ENCODE data around the gene NTN1.
"Not testable (repeated sequence)": the region's sequence is repeated elsewhere in the genome, so short reads cannot be mapped to it uniquely, and the experiment has no call there.

NTN1 gene

GRCh38 chr17:9125722-9126121, 104.4 kb downstream of the NTN1 start:
- DNase-seq: no peak

- DNase-seq: no peak
These were observed 106.0 kb downstream of the NTN1 start for GRCh38 chr17:9127340-9127739.

- DNase-seq: no peak
These were observed 110.1 kb downstream of the NTN1 start for GRCh38 chr17:9131371-9131770.

GRCh38 chr17:9132291-9132690, 111.0 kb downstream of the NTN1 start:
- DNase-seq: no peak

GRCh38 chr17:9132944-9133610, 111.8 kb downstream of the NTN1 start:
- DNase-seq: no peak

- no peak for DNase-seq
These were observed 116.9 kb downstream of the NTN1 start for GRCh38 chr17:9138161-9138717.

GRCh38 chr17:9139695-9140094, 118.4 kb downstream of the NTN1 start:
- no peak for DNase-seq

GRCh38 chr17:9140550-9141424, 119.5 kb downstream of the NTN1 start:
- DNase-seq: no peak

- DNase-seq: no peak
These were observed 120.1 kb downstream of the NTN1 start for GRCh38 chr17:9141425-9141753.

- DNase-seq: no peak
These were observed 121.6 kb downstream of the NTN1 start for GRCh38 chr17:9142772-9143494.

- no peak for DNase-seq
These were observed 123.4 kb downstream of the NTN1 start for GRCh38 chr17:9144502-9145249.

- no peak for DNase-seq
These were observed 124.8 kb downstream of the NTN1 start for GRCh38 chr17:9146064-9146463.

- DNase-seq: no peak
These were observed 127.7 kb downstream of the NTN1 start for GRCh38 chr17:9148905-9149525.

GRCh38 chr17:9150446-9151090, 129.3 kb downstream of the NTN1 start:
- no peak for DNase-seq

GRCh38 chr17:9151091-9151490, 129.8 kb downstream of the NTN1 start:
- DNase-seq: no peak

- not testable (repeated sequence) for DNase-seq
These were observed 130.4 kb downstream of the NTN1 start for GRCh38 chr17:9151740-9152139.

- no peak for DNase-seq
These were observed 137.5 kb downstream of the NTN1 start for GRCh38 chr17:9158544-9159452.

GRCh38 chr17:9162275-9162985, 141.1 kb downstream of the NTN1 start:
- no peak for DNase-seq

- DNase-seq: no peak
These were observed 145.5 kb downstream of the NTN1 start for GRCh38 chr17:9166788-9167187.

- no peak for DNase-seq
These were observed 146.1 kb downstream of the NTN1 start for GRCh38 chr17:9167379-9167778.

All from NCI-H2107 (cell line).